HCT116 (cell line): Measurements from ENCODE around the gene ITGB1BP1. TPM values are rescaled to one million over a fixed set of nuclear protein-coding genes. Genes with fewer than 3 reads are reported as not detected.

ENCODE experiments used
- ATAC-seq: fragments of 200-7000 bp; cut with Tn5 transposase; 2 replicates; pipeline ENCODE4 v1.9.1; 2020; ENCODE audit warnings: mild to moderate bottlenecking, moderate library complexity
- BruUV-seq: library from RNA; stranded (reverse); fragments of 400-500 nt; replicated peaks from 2 replicates; lab custom pipeline; 2021; lab: Mats Ljungman, UMichigan
- CTCF ChIA-PET: fragments of 300-600 bp; sonication (Branson Sonifier 250); formaldehyde crosslinking; loops from one replicate; lab custom pipeline; 2021; ENCODE audit warnings: antibody characterized with exemption; lab: Charles Lee
- POLR2A ChIA-PET: fragments of 300-600, 350-600 bp; sonication (Branson Sonifier 250); formaldehyde crosslinking; loops from one replicate; lab custom pipeline; 2021; ENCODE audit warnings: antibody characterized with exemption; lab: Charles Lee
- RAD21 ChIA-PET, 2 experiments: fragments of 300-600 bp; sonication (Branson Sonifier 250); formaldehyde crosslinking; loops; one replicate each; lab custom pipeline; 2023; ENCODE audit warnings: low total read pairs in 2 of 2; ENCODE audit not compliant: uncharacterized antibody in 2 of 2, unreplicated experiment in 2 of 2, low non-redundant PET in 1 of 2; lab: Charles Lee
- DNase-seq: peaks from one replicate; pipeline ENCODE4 v3.0.0-alpha.2; 2010; ENCODE audit warnings: low read depth, low spot score
- H2AFZ ChIP-seq: fragments of 200-600 bp; shearing (Covaris generic), sonication (generic); 2 replicates; pipeline ENCODE4 v1.6.1; 2017; ENCODE audit warnings: low read depth, mixed run types, mixed read lengths, antibody characterized with exemption, low read length; ENCODE audit not compliant: poor library complexity, severe bottlenecking
- H3K27ac ChIP-seq: 2 replicates; pipeline ENCODE4 v1.5.1; 2012; ENCODE audit warnings: low read depth, low read length
- H3K27me3 ChIP-seq: fragments of 200-600 bp; sonication (generic); 2 replicates; pipeline ENCODE4 v1.6.1; 2016; ENCODE audit warnings: mixed run types, low read length, mixed read lengths; ENCODE audit not compliant: insufficient read depth
- H3K36me3 ChIP-seq, 2 experiments: fragments of 200-500 bp in 1 of 2; fragments of 200-600 bp in 1 of 2; sonication (Bioruptor generic) in 1 of 2; sonication (generic) in 1 of 2; 2 replicates each; pipeline versions ENCODE4 v1.5.1 to v1.6.1; 2014 to 2016; ENCODE audit warnings: low read length in 2 of 2, inconsistent platforms in 1 of 2, mixed read lengths in 1 of 2, mixed run types in 1 of 2; ENCODE audit not compliant: insufficient read depth in 2 of 2, control insufficient read depth in 1 of 2
- H3K4me1 ChIP-seq, 2 experiments: fragments of 200-600 bp in 1 of 2; sonication (generic) in 1 of 2; 2 replicates each; pipeline versions ENCODE4 v1.5.1 to v1.6.1; 2012 to 2017; ENCODE audit warnings: low read length in 2 of 2, inconsistent platforms in 1 of 2, mild to moderate bottlenecking in 1 of 2, mixed read lengths in 1 of 2, mixed run types in 1 of 2, moderate library complexity in 1 of 2; ENCODE audit not compliant: insufficient read depth in 2 of 2, control insufficient read depth in 1 of 2
- H3K4me2 ChIP-seq: fragments of 200-600 bp; sonication (generic); 2 replicates; pipeline ENCODE4 v1.6.1; 2017; ENCODE audit warnings: mixed run types, low read length, mixed read lengths
- H3K4me3 ChIP-seq, 2 experiments: fragments of 200-600 bp in 1 of 2; sonication (generic) in 1 of 2; replicated peaks in 1 of 2; 2 replicates each; pipeline ENCODE4 v1.5.1; 2011 to 2016; ENCODE audit warnings: low read length in 2 of 2, control low read depth in 1 of 2, low read depth in 1 of 2, mild to moderate bottlenecking in 1 of 2, mixed read lengths in 1 of 2, mixed run types in 1 of 2
- H3K79me2 ChIP-seq: fragments of 200-600 bp; sonication (generic); 2 replicates; pipeline ENCODE4 v1.6.1; 2017; ENCODE audit warnings: mild to moderate bottlenecking, mixed run types, low read length, moderate library complexity, mixed read lengths; ENCODE audit not compliant: insufficient read depth
- H3K9ac ChIP-seq: fragments of 200-600 bp; sonication (generic); 2 replicates; pipeline ENCODE4 v1.6.1; 2016; ENCODE audit warnings: low read length, mixed read lengths
- H3K9me2 ChIP-seq: fragments of 200-600 bp; sonication (generic), shearing (Covaris generic); 2 replicates; pipeline ENCODE4 v1.6.1; 2017; ENCODE audit warnings: mixed run types, mild to moderate bottlenecking, moderate library complexity; ENCODE audit not compliant: insufficient read depth
- H3K9me3 ChIP-seq, 2 experiments: fragments of 200-500 bp in 1 of 2; fragments of 200-600 bp in 1 of 2; sonication (Bioruptor generic) in 1 of 2; sonication (generic) in 1 of 2; 2 replicates each; pipeline ENCODE4 v1.6.1; 2014 to 2017; ENCODE audit warnings: low read length in 2 of 2, mixed read lengths in 2 of 2, inconsistent platforms in 1 of 2, low read depth in 1 of 2, mild to moderate bottlenecking in 1 of 2, mixed run types in 1 of 2, moderate library complexity in 1 of 2; ENCODE audit not compliant: control insufficient read depth in 1 of 2, insufficient read depth in 1 of 2
- H4K20me1 ChIP-seq: fragments of 200-600 bp; sonication (generic), shearing (Covaris generic); 2 replicates; pipeline ENCODE4 v1.6.1; 2017; ENCODE audit warnings: mixed run types, mild to moderate bottlenecking, moderate library complexity; ENCODE audit not compliant: insufficient read depth
- ATF3 ChIP-seq: IDR thresholded peaks from 2 replicates; pipeline ENCODE4 v1.6.1; 2012
- CEBPB ChIP-seq: IDR thresholded peaks from 2 replicates; pipeline ENCODE4 v1.6.1; 2012; ENCODE audit warnings: low read depth
- CTCF ChIP-seq, 3 experiments: fragments of 200-600 bp in 1 of 3; sonication (generic) in 1 of 3; IDR thresholded peaks in 2 of 3; conservative IDR thresholded peaks in 1 of 3; 2 replicates each; pipeline ENCODE4 v1.5.1; 2012 to 2017; ENCODE audit warnings: low read depth in 2 of 3, low read length in 2 of 3, antibody characterized with exemption in 1 of 3, borderline replicate concordance in 1 of 3, control low read depth in 1 of 3, mild to moderate bottlenecking in 1 of 3, mixed read lengths in 1 of 3, mixed run types in 1 of 3, moderate library complexity in 1 of 3; ENCODE audit not compliant: insufficient read depth in 1 of 3
- EGR1 ChIP-seq: IDR thresholded peaks from 2 replicates; pipeline ENCODE4 v1.6.1; 2012; ENCODE audit warnings: low read depth
- ELF1 ChIP-seq: IDR thresholded peaks from 2 replicates; pipeline ENCODE4 v1.6.1; 2012; ENCODE audit warnings: low read depth, borderline replicate concordance
- EZH2 ChIP-seq: fragments of 200-600 bp; sonication (generic); IDR thresholded peaks from 2 replicates; pipeline ENCODE4 v1.6.1; 2017; ENCODE audit warnings: antibody characterized with exemption, mixed run types
- FOSL1 ChIP-seq: IDR thresholded peaks from 2 replicates; pipeline ENCODE4 v1.6.1; 2012; ENCODE audit warnings: low read depth
- MAX ChIP-seq: IDR thresholded peaks from 2 replicates; pipeline ENCODE4 v1.6.1; 2012
- POLR2AphosphoS5 ChIP-seq: IDR thresholded peaks from 2 replicates; pipeline ENCODE4 v1.6.1; 2011; ENCODE audit warnings: mild to moderate bottlenecking, low read depth, low read length, moderate library complexity
- RAD21 ChIP-seq: IDR thresholded peaks from 2 replicates; pipeline ENCODE4 v1.6.1; 2012; ENCODE audit warnings: low read depth, mild to moderate bottlenecking
- SIN3A ChIP-seq: IDR thresholded peaks from 2 replicates; pipeline ENCODE4 v1.6.1; 2012; ENCODE audit warnings: low read depth
- SRF ChIP-seq: IDR thresholded peaks from 2 replicates; pipeline ENCODE4 v1.6.1; 2012; ENCODE audit warnings: low read depth
- TCF7L2 ChIP-seq: IDR thresholded peaks from 2 replicates; pipeline ENCODE4 v1.7.0; 2011; ENCODE audit warnings: borderline replicate concordance, inconsistent platforms; ENCODE audit not compliant: insufficient read depth, insufficient read length; ENCODE audit errors: extremely low read depth
- YY1 ChIP-seq: IDR thresholded peaks from 2 replicates; pipeline ENCODE4 v1.6.1; 2011; ENCODE audit warnings: low read length, low read depth, moderate library complexity, mild to moderate bottlenecking; ENCODE audit not compliant: insufficient replicate concordance; ENCODE audit errors: extremely low read depth
- ZBTB33 ChIP-seq: IDR thresholded peaks from 2 replicates; pipeline ENCODE4 v1.6.1; 2011; ENCODE audit warnings: mild to moderate bottlenecking, low read length, moderate library complexity; ENCODE audit not compliant: insufficient replicate concordance; ENCODE audit errors: extremely low read depth
- ZFX ChIP-seq: fragments of 450-650 bp; IDR thresholded peaks from 2 replicates; pipeline ENCODE4 v1.6.1; 2017
- ZNF274 ChIP-seq: fragments of 200-500 bp; sonication (Bioruptor generic); IDR thresholded peaks from 2 replicates; pipeline ENCODE4 v1.6.1; 2014; ENCODE audit warnings: mild to moderate bottlenecking, low read depth, low read length, inconsistent platforms
- intact Hi-C: fragments of 100-400 bp; cut with micrococcal nuclease; formaldehyde crosslinking; loops from 2 replicates; pipeline ENCODE4 v1.10.0; 2022
- total RNA-seq: library from RNA; stranded (reverse); gene quantifications from one replicate; pipeline ENCODE4 v1.2.1, GENCODE V29; 2021; ENCODE audit not compliant: unreplicated experiment

The ITGB1BP1 gene
- total RNA-seq, 1 experiment from 2014 or later = 86.9 TPM

- Histone ChIP-seq H3K9ac (no peak overlapping the region), H3K9me3 (no peaks in the 10 kb centered on the region), H3K27me3 (no peaks in the 10 kb centered on the region), H3K27ac (no peak overlapping the region), H3K4me2 (no peak overlapping the region), H3K9me2 (no peaks in the 10 kb centered on the region), H3K4me3 (no peak overlapping the region), H2AFZ (no peak overlapping the region), H3K4me1 (peaks cover 3 to 15% of the 10 kb centered on the region in 2 experiments; a peak in 3 of 4 replicates), H4K20me1 (no peaks in the 10 kb centered on the region), H3K79me2 (no peaks in the 10 kb centered on the region), H3K36me3 (peaks cover 30 to 32% of the 10 kb centered on the region in 2 experiments; a peak in 3 of 4 replicates)
- ChIA-PET POLR2A (no interaction called here), CTCF (no interaction called here), RAD21 (no interaction called here)
- no peak for TF ChIP-seq EZH2
- no peak for TF ChIP-seq CTCF (IDR thresholded peaks at IDR 0.05 in 2 of 3, conservative IDR thresholded peaks at IDR 0.05 in 1 of 3; ENCODE audit: borderline replicate concordance in 1 of 3, insufficient read depth in 1 of 3, low read depth in 2 of 3, low read length in 2 of 3)
- TF ChIP-seq RAD21 = no peak
- no peak for TF ChIP-seq SRF
- TF ChIP-seq YY1 = no peak
- TF ChIP-seq MAX = no peak
- TF ChIP-seq ATF3 = no peak
- TF ChIP-seq TCF7L2 = no peak
- no peak for TF ChIP-seq SIN3A
- TF ChIP-seq ZNF274 = no peak
- no peak for TF ChIP-seq CEBPB
- no peak for TF ChIP-seq ELF1
- no peak for TF ChIP-seq EGR1
- TF ChIP-seq FOSL1 = no peak
- TF ChIP-seq ZBTB33 = no peak
- no peak for TF ChIP-seq ZFX
- no peak for TF ChIP-seq POLR2AphosphoS5
- DNase-seq (no peak), ATAC-seq (no peak)
- no TSS peak for BruUV-seq
- intact Hi-C loops = no loop called here
These were observed 11.2 kb upstream of the ITGB1BP1 start for GRCh38 chr2:9434489-9434888.
